Chondrocyte (in vitro differentiated cells): Measurements from ENCODE around the gene SMC3. TPM values are rescaled to one million over a fixed set of nuclear protein-coding genes. Genes with fewer than 3 reads are reported as not detected.

Experiments
- DNase-seq: peaks from one replicate; pipeline ENCODE4 v3.0.0; 2021; ENCODE audit warnings: mixed read lengths, low spot score
- H3K27ac Mint-ChIP-seq: one replicate; pipeline ENCODE4 v1.8.0; 2021; ENCODE audit warnings: mild to moderate bottlenecking, moderate library complexity, mixed read lengths; ENCODE audit not compliant: unreplicated experiment
- H3K27me3 Mint-ChIP-seq: 2 replicates; pipeline ENCODE4 v1.8.0; 2021; ENCODE audit warnings: low read depth, mixed read lengths
- H3K36me3 Mint-ChIP-seq: 2 replicates; pipeline ENCODE4 v1.8.0; 2021; ENCODE audit warnings: low read depth, mixed read lengths
- H3K4me1 Mint-ChIP-seq: 2 replicates; pipeline ENCODE4 v1.8.0; 2021; ENCODE audit warnings: low read depth, mild to moderate bottlenecking, mixed read lengths
- H3K4me3 Mint-ChIP-seq: one replicate; pipeline ENCODE4 v1.8.0; 2021; ENCODE audit warnings: mild to moderate bottlenecking, moderate library complexity, mixed read lengths; ENCODE audit not compliant: unreplicated experiment
- H3K9me3 Mint-ChIP-seq: 2 replicates; pipeline ENCODE4 v1.8.0; 2021; ENCODE audit warnings: low read depth, mixed read lengths
- CTCF ChIP-seq: fragments of 200-600 bp; sonication (generic); IDR thresholded peaks from 2 replicates; pipeline ENCODE4 v1.5.0; 2021; ENCODE audit warnings: antibody characterized with exemption, mild to moderate bottlenecking, moderate library complexity
- long read RNA-seq: library from polyadenylated mRNA; stranded (forward); transcript quantifications from one replicate; pipeline ENCODE4 v2.0.0, GENCODE V29; 2021
- total RNA-seq: library from RNA; stranded (reverse); gene quantifications from 3 replicates; pipeline ENCODE4 v1.2.1, GENCODE V29; 2021

Gene SMC3
- total RNA-seq: 28.2 to 32.7 TPM (median 29.3 TPM) in 3 replicates
- long read RNA-seq, full-length matches to known transcripts: 82 of 87 reads
- long read RNA-seq, partial matches to known transcripts: 5 of 87 reads
- long read RNA-seq, other reads (novel, unspliced or antisense): 0 of 87 reads

GRCh38 chr10:110567201-110568054, at the start of gene SMC3:
TSS of gene SMC3 (plus strand) at chr10:110567695. CDS start at chr10:110567817, 122 bp downstream.
- H3K9me3 Mint-ChIP-seq: no peaks in the 10 kb centered on the region
- peak within 1 kb of the TSS; percentile 99 for H3K27ac Mint-ChIP-seq
- TF ChIP-seq CTCF: peak; percentile 12
- no peaks in the 10 kb centered on the region for H3K36me3 Mint-ChIP-seq
- DNase-seq: peak; percentile 94
- H3K4me3 Mint-ChIP-seq: peak within 1 kb of the TSS; percentile 88
- H3K27me3 Mint-ChIP-seq: no peaks in the 10 kb centered on the region
- H3K4me1 Mint-ChIP-seq: peaks cover 32% of the 10 kb centered on the region

GRCh38 chr10:110522365-110522988, 45.0 kb upstream of the SMC3 start:
- H3K4me1 Mint-ChIP-seq: peaks cover 23% of the 10 kb centered on the region
- H3K36me3 Mint-ChIP-seq: no peaks in the 10 kb centered on the region
- no peaks in the 10 kb centered on the region for H3K9me3 Mint-ChIP-seq
- H3K27me3 Mint-ChIP-seq: no peaks in the 10 kb centered on the region
- DNase-seq: no peak
- no peak overlapping the region for H3K27ac Mint-ChIP-seq
- no peak for TF ChIP-seq CTCF
- H3K4me3 Mint-ChIP-seq: no peak overlapping the region

GRCh38 chr10:110523736-110524135, 43.8 kb upstream of the SMC3 start:
- H3K27ac Mint-ChIP-seq: no peak overlapping the region
- no peaks in the 10 kb centered on the region for H3K9me3 Mint-ChIP-seq
- TF ChIP-seq CTCF: no peak
- no peak for DNase-seq
- H3K4me3 Mint-ChIP-seq: no peak overlapping the region
- no peaks in the 10 kb centered on the region for H3K27me3 Mint-ChIP-seq
- peaks cover 35% of the 10 kb centered on the region for H3K4me1 Mint-ChIP-seq
- no peaks in the 10 kb centered on the region for H3K36me3 Mint-ChIP-seq

GRCh38 chr10:110524179-110524858, 43.2 kb upstream of the SMC3 start:
- Mint-ChIP-seq H3K4me3 (no peak overlapping the region), H3K4me1 (peaks cover 40% of the 10 kb centered on the region), H3K27ac (no peak overlapping the region), H3K27me3 (no peaks in the 10 kb centered on the region), H3K9me3 (no peaks in the 10 kb centered on the region), H3K36me3 (no peaks in the 10 kb centered on the region)
- no peak for TF ChIP-seq CTCF
- no peak for DNase-seq

GRCh38 chr10:110524859-110525232, 42.6 kb upstream of the SMC3 start:
- no peaks in the 10 kb centered on the region for H3K27me3 Mint-ChIP-seq
- TF ChIP-seq CTCF: no peak
- no peaks in the 10 kb centered on the region for H3K36me3 Mint-ChIP-seq
- H3K4me3 Mint-ChIP-seq: no peak overlapping the region
- peaks cover 45% of the 10 kb centered on the region for H3K4me1 Mint-ChIP-seq
- no peaks in the 10 kb centered on the region for H3K9me3 Mint-ChIP-seq
- DNase-seq: no peak
- H3K27ac Mint-ChIP-seq: no peak overlapping the region
